H9 (cell line): ENCODE measurements around the gene TRMT1. TPM values are rescaled to one million over a fixed set of nuclear protein-coding genes. Genes with fewer than 3 reads are reported as not detected.

Experiments used
- DNase-seq: peaks from one replicate; pipeline ENCODE4 v3.0.0-alpha.2; 2017
- H2AFZ ChIP-seq: one replicate; pipeline ENCODE4 v1.6.1; 2013; ENCODE audit warnings: mild to moderate bottlenecking, low read length, control low read depth, moderate library complexity
- H2AK5ac ChIP-seq: 2 replicates; pipeline ENCODE4 v1.6.1; 2013; ENCODE audit warnings: low read length, control low read depth, mixed read lengths; ENCODE audit not compliant: insufficient read length
- H2BK120ac ChIP-seq: one replicate; pipeline ENCODE4 v1.6.1; 2013; ENCODE audit warnings: low read depth, mild to moderate bottlenecking, low read length, control low read depth, inconsistent platforms; ENCODE audit not compliant: poor library complexity, severe bottlenecking
- H2BK12ac ChIP-seq: 2 replicates; pipeline ENCODE4 v1.6.1; 2013; ENCODE audit warnings: low read length, control low read depth, mixed read lengths, low read depth; ENCODE audit not compliant: insufficient read length
- H2BK15ac ChIP-seq: 2 replicates; pipeline ENCODE4 v1.6.1; 2013; ENCODE audit warnings: low read depth, low read length, control low read depth
- H2BK20ac ChIP-seq: one replicate; pipeline ENCODE4 v1.6.1; 2013; ENCODE audit warnings: low read depth, mild to moderate bottlenecking, low read length, control low read depth, inconsistent platforms; ENCODE audit not compliant: poor library complexity, severe bottlenecking
- H2BK5ac ChIP-seq: 2 replicates; pipeline ENCODE4 v1.6.1; 2013; ENCODE audit warnings: low read length, control low read depth, mixed read lengths; ENCODE audit not compliant: insufficient read length
- H3K14ac ChIP-seq: 2 replicates; pipeline ENCODE4 v1.6.1; 2013; ENCODE audit warnings: low read length, control low read depth; ENCODE audit not compliant: insufficient read depth
- H3K18ac ChIP-seq: 2 replicates; pipeline ENCODE4 v1.6.1; 2013; ENCODE audit warnings: low read depth, mild to moderate bottlenecking, mixed read lengths, low read length, control low read depth; ENCODE audit not compliant: insufficient read length
- H3K23ac ChIP-seq: 2 replicates; pipeline ENCODE4 v1.6.1; 2013; ENCODE audit warnings: low read length, control low read depth, mixed read lengths, low read depth; ENCODE audit not compliant: insufficient read length
- H3K23me2 ChIP-seq: 2 replicates; pipeline ENCODE4 v1.6.1; 2013; ENCODE audit warnings: low read depth, mild to moderate bottlenecking, mixed read lengths, low read length, control low read depth; ENCODE audit not compliant: insufficient read length, poor library complexity, severe bottlenecking
- H3K27ac ChIP-seq: 2 replicates; pipeline ENCODE4 v1.5.1; 2013; ENCODE audit warnings: low read length, control low read depth, mixed read lengths, low read depth; ENCODE audit not compliant: insufficient read length
- H3K27me3 ChIP-seq: 2 replicates; pipeline ENCODE4 v1.6.1; 2013; ENCODE audit warnings: low read length, control low read depth, inconsistent platforms; ENCODE audit not compliant: insufficient read depth
- H3K4ac ChIP-seq: 2 replicates; pipeline ENCODE4 v1.6.1; 2013; ENCODE audit warnings: low read depth, mild to moderate bottlenecking, control low read depth, inconsistent platforms, low read length, moderate library complexity
- H3K4me1 ChIP-seq: 2 replicates; pipeline ENCODE4 v1.6.1; 2013; ENCODE audit warnings: low read length, control low read depth, inconsistent platforms; ENCODE audit not compliant: insufficient read depth
- H3K4me2 ChIP-seq: 2 replicates; pipeline ENCODE4 v1.6.1; 2013; ENCODE audit warnings: low read length, control low read depth, mixed read lengths; ENCODE audit not compliant: insufficient read length, insufficient read depth
- H3K56ac ChIP-seq: 2 replicates; pipeline ENCODE4 v1.6.1; 2013; ENCODE audit warnings: low read depth, mild to moderate bottlenecking, mixed read lengths, low read length, control low read depth; ENCODE audit not compliant: insufficient read length
- H3K79me1 ChIP-seq: 2 replicates; pipeline ENCODE4 v1.6.1; 2013; ENCODE audit warnings: low read depth, mild to moderate bottlenecking, moderate library complexity, low read length, control low read depth, inconsistent platforms; ENCODE audit not compliant: insufficient read depth, poor library complexity, severe bottlenecking
- H3K79me2 ChIP-seq: 2 replicates; pipeline ENCODE4 v1.6.1; 2013; ENCODE audit warnings: low read length, control low read depth, inconsistent platforms; ENCODE audit not compliant: insufficient read depth
- H3K9ac ChIP-seq: 2 replicates; pipeline ENCODE4 v1.6.1; 2013; ENCODE audit warnings: low read length, control low read depth, mixed read lengths; ENCODE audit not compliant: insufficient read length; ENCODE audit errors: extremely low read depth
- H3K9me3 ChIP-seq: one replicate; pipeline ENCODE4 v1.6.1; 2013; ENCODE audit warnings: low read depth, low read length, inconsistent platforms; ENCODE audit not compliant: control insufficient read depth
- H3T11ph ChIP-seq: one replicate; pipeline ENCODE4 v1.6.1; 2013; ENCODE audit warnings: mild to moderate bottlenecking, low read length, control low read depth, inconsistent platforms
- H4K20me1 ChIP-seq: one replicate; pipeline ENCODE4 v1.6.1; 2013; ENCODE audit not compliant: control insufficient read depth, insufficient read length, insufficient read depth
- H4K5ac ChIP-seq: 2 replicates; pipeline ENCODE4 v1.6.1; 2013; ENCODE audit warnings: low read depth, mild to moderate bottlenecking, mixed read lengths, low read length, control low read depth; ENCODE audit not compliant: insufficient read length
- H4K8ac ChIP-seq: replicated peaks from 2 replicates; pipeline ENCODE4 v1.6.1; 2013; ENCODE audit warnings: low read length, control low read depth, mixed read lengths, low read depth; ENCODE audit not compliant: insufficient read length
- H4K91ac ChIP-seq: 2 replicates; pipeline ENCODE4 v1.6.1; 2013; ENCODE audit warnings: low read depth, mild to moderate bottlenecking, moderate library complexity, mixed read lengths, low read length, control low read depth; ENCODE audit not compliant: insufficient read length
- H3K27ac Mint-ChIP-seq, 3 experiments: 2 replicates in 2 of 3; 3 replicates in 1 of 3; pipeline ENCODE4 v1.8.0; 2020 to 2021; ENCODE audit warnings: mixed read lengths in 3 of 3, mild to moderate bottlenecking in 1 of 3, moderate library complexity in 1 of 3
- H3K27me3 Mint-ChIP-seq: 2 replicates; pipeline ENCODE4 v1.8.0; 2021; ENCODE audit warnings: low read depth, mild to moderate bottlenecking, moderate library complexity, mixed read lengths
- H3K36me3 Mint-ChIP-seq, 3 experiments: 2 replicates in 2 of 3; 3 replicates in 1 of 3; pipeline ENCODE4 v1.8.0; 2020 to 2021; ENCODE audit warnings: low read depth in 3 of 3, mixed read lengths in 3 of 3; ENCODE audit not compliant: insufficient read depth in 1 of 3
- H3K4me1 Mint-ChIP-seq, 2 experiments: 2 replicates each; pipeline ENCODE4 v1.8.0; 2020; ENCODE audit warnings: mixed read lengths in 2 of 2
- H3K4me3 Mint-ChIP-seq, 2 experiments: 2 replicates in 1 of 2; 3 replicates in 1 of 2; pipeline ENCODE4 v1.8.0; 2020 to 2021; ENCODE audit warnings: mild to moderate bottlenecking in 2 of 2, mixed read lengths in 2 of 2, moderate library complexity in 1 of 2
- H3K9me3 Mint-ChIP-seq, 2 experiments: 2 replicates in 1 of 2; 3 replicates in 1 of 2; pipeline ENCODE4 v1.8.0; 2020; ENCODE audit warnings: mild to moderate bottlenecking in 2 of 2, mixed read lengths in 2 of 2, moderate library complexity in 1 of 2
- WGBS: extraction: QIAGEN DNeasy Blood & Tissue Kit; methylation state at CpG from one replicate; pipeline ENCODE4 v1.1.7; 2013; ENCODE audit warnings: missing lambda C conversion rate, low lambda C conversion rate, mixed read lengths; ENCODE audit not compliant: insufficient read length; ENCODE audit errors: extremely low coverage; 5-methylcytosine and 5-hydroxymethylcytosine counted together
- total RNA-seq: library from RNA; stranded (reverse); gene quantifications from 2 replicates; pipeline ENCODE4 v1.2.1, GENCODE V29; 2021
- TF ChIP-seq, protein P1 (sequence below): fragments of 200-600 bp; sonication (generic); conservative IDR thresholded peaks from 3 replicates; pipeline ENCODE4 v1.8.0; 2021; ENCODE audit warnings: antibody characterized with exemption, mild to moderate bottlenecking

The TRMT1 gene
- total RNA-seq, 1 experiment from 2014 or later = 95.7 TPM

DNA sequence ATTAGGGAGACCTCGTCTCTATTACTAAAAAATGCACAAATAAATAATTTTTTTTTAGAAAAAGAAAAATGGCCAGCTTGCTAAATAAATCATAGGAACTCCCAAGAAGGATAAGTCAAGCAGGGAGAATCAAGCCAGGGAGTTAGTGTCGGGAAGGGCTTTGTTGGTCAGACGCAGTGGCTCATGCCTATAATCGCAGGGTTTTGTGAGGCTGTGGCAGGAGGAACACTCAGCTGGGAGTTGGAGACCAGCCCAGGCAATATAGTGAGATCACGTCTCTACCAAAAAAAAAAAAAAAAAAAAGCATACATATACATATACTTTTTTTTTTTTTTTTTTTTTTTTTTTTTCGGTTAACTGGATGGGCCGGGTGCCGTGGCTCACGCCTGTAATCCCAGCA is 10.5 kb upstream of the TRMT1 start:
- Mint-ChIP-seq H3K27ac (0 out of 7 replicates have a peak overlapping the region, but pooled peaks of 1 of the 3 experiments have one; percentile 68), H3K4me3 (no peak overlapping the region)
- H2BK20ac ChIP-seq = no peak overlapping the region

More for the DNA sequence above, 10.5 kb upstream of the TRMT1 start:
- Histone ChIP-seq H3K9ac (no peak overlapping the region), H3K27me3 (no peaks in the 10 kb centered on the region), H2AFZ (no peak overlapping the region), H3K4me1 (no peaks in the 10 kb centered on the region), H3K23me2 (no peaks in the 10 kb centered on the region), H3K27ac (no peak overlapping the region), H3K23ac (no peak overlapping the region), H3K56ac (no peak overlapping the region), H3K4ac (no peak overlapping the region), H4K5ac (no peak overlapping the region), H2BK15ac (no peak overlapping the region), H2BK12ac (no peak overlapping the region), H4K20me1 (no peaks in the 10 kb centered on the region), H2BK5ac (no peak overlapping the region), H3K79me1 (peaks cover 6% of the 10 kb centered on the region), H3T11ph (no peak overlapping the region), H4K91ac (no peak overlapping the region), H3K18ac (no peak overlapping the region), H3K4me2 (no peak overlapping the region), H3K14ac (no peak overlapping the region), H3K79me2 (peaks cover 56% of the 10 kb centered on the region; the same call in 1 of the 2 replicates), H2AK5ac (no peak overlapping the region), H3K9me3 (no peaks in the 10 kb centered on the region), H2BK120ac (no peak overlapping the region), H4K8ac (no peak overlapping the region)
- Mint-ChIP-seq H3K36me3 (peaks cover 3 to 38% (median 13%) of the 10 kb centered on the region in 3 experiments; a peak in 6 of 7 replicates), H3K4me1 (peaks cover 14 to 20% of the 10 kb centered on the region in 2 experiments), H3K9me3 (no peaks in the 10 kb centered on the region), H3K27me3 (no peaks in the 10 kb centered on the region)
- TF ChIP-seq, protein P1, sequence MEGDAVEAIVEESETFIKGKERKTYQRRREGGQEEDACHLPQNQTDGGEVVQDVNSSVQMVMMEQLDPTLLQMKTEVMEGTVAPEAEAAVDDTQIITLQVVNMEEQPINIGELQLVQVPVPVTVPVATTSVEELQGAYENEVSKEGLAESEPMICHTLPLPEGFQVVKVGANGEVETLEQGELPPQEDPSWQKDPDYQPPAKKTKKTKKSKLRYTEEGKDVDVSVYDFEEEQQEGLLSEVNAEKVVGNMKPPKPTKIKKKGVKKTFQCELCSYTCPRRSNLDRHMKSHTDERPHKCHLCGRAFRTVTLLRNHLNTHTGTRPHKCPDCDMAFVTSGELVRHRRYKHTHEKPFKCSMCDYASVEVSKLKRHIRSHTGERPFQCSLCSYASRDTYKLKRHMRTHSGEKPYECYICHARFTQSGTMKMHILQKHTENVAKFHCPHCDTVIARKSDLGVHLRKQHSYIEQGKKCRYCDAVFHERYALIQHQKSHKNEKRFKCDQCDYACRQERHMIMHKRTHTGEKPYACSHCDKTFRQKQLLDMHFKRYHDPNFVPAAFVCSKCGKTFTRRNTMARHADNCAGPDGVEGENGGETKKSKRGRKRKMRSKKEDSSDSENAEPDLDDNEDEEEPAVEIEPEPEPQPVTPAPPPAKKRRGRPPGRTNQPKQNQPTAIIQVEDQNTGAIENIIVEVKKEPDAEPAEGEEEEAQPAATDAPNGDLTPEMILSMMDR = no peak
- DNase-seq = no peak
- no CpG with 5 or more reads among the region's 9 CpGs for WGBS
